NCI-H2196 treated with DMSO at 0.1 percent for 48 hours (cell line): ENCODE measurements around the gene OPRD1.

Experiments used
- DNase-seq: peaks from one replicate; lab custom pipeline; 2025; ENCODE audit not compliant: unreplicated experiment; lab: John Stamatoyannopoulos, UW

The OPRD1 gene

GRCh38 chr1:28902738-28903137 is 90.8 kb downstream of the OPRD1 start:
- DNase-seq: no peak

- no peak for DNase-seq
Measured at GRCh38 chr1:28905921-28906666, 94.1 kb downstream of the OPRD1 start.

- DNase-seq: no peak
Measured at GRCh38 chr1:28909198-28909597, 97.2 kb downstream of the OPRD1 start.

- no peak for DNase-seq
Measured at GRCh38 chr1:28910379-28911115, 98.6 kb downstream of the OPRD1 start.

- no peak for DNase-seq
Measured at GRCh38 chr1:28913786-28914227, 101.8 kb downstream of the OPRD1 start.

GRCh38 chr1:28914228-28915030 is 102.5 kb downstream of the OPRD1 start, which contains the start of gene EPB41:
TSS of gene EPB41 (plus strand) at chr1:28914569. CDS start at chr1:28987438, 72,869 bp downstream.
- peak; percentile 97 for DNase-seq

GRCh38 chr1:28915031-28915895 is 103.3 kb downstream of the OPRD1 start:
- DNase-seq: no peak

- no peak for DNase-seq
Measured at GRCh38 chr1:28917757-28918118, 105.8 kb downstream of the OPRD1 start.
